Activated CD4-positive, CD25-positive, alpha-beta regulatory T cell (primary cell): Measurements from ENCODE around the gene HOOK2.
A peak's percentile ranks its signal among the peaks of the same experiment; 100 is the strongest.

Source experiments
- DNase-seq, 4 experiments: peaks; one replicate each; lab custom pipeline; 2025; lab: John Stamatoyannopoulos, UW

The HOOK2 gene

GRCh38 chr19:12783291-12783848 lies 8.0 kb upstream of the HOOK2 start:
- peak in 1 of 4 experiments; percentile 48 for DNase-seq

GRCh38 chr19:12782424-12783290 lies 7.3 kb upstream of the HOOK2 start:
- peak; percentile 62 to 89 (median 84) for DNase-seq

- DNase-seq = no peak
Observed at GRCh38 chr19:12782174-12782423, 6.7 kb upstream of the HOOK2 start.

- DNase-seq = no peak
Observed at GRCh38 chr19:12779162-12779993, 4.0 kb upstream of the HOOK2 start.

- no peak for DNase-seq
Observed at GRCh38 chr19:12778905-12779161, 3.5 kb upstream of the HOOK2 start.

GRCh38 chr19:12778017-12778904 lies 2.9 kb upstream of the HOOK2 start:
- no peak for DNase-seq

- peak; percentile 65 to 71 (median 68) for DNase-seq
Observed at GRCh38 chr19:12777217-12778016, 2.1 kb upstream of the HOOK2 start.

GRCh38 chr19:12773571-12773970 lies 1.8 kb downstream of the HOOK2 start:
- DNase-seq = no peak

GRCh38 chr19:12772323-12772722 lies 3.0 kb downstream of the HOOK2 start:
- DNase-seq = no peak

- no peak for DNase-seq
Observed at GRCh38 chr19:12770922-12771321, 4.4 kb downstream of the HOOK2 start.

GRCh38 chr19:12769689-12770088 lies 5.7 kb downstream of the HOOK2 start:
- peak; percentile 26 to 33 (median 29) for DNase-seq

GRCh38 chr19:12767666-12768065 lies 7.7 kb downstream of the HOOK2 start:
- DNase-seq = no peak

GRCh38 chr19:12767150-12767549 lies 8.2 kb downstream of the HOOK2 start:
- DNase-seq = no peak

- DNase-seq = peak in 2 of 4 experiments; percentile 51 to 59
Observed at GRCh38 chr19:12766051-12766521, 9.3 kb downstream of the HOOK2 start.

GRCh38 chr19:12764698-12765097 lies 10.7 kb downstream of the HOOK2 start:
- DNase-seq = no peak

- DNase-seq = no peak
Observed at GRCh38 chr19:12763100-12763499, 12.3 kb downstream of the HOOK2 start.

GRCh38 chr19:12759686-12760085 lies 15.7 kb downstream of the HOOK2 start:
- DNase-seq = no peak

GRCh38 chr19:12757544-12758274 lies 17.6 kb downstream of the HOOK2 start:
- peak in 3 of 4 experiments; percentile 28 to 46 (median 41) for DNase-seq

GRCh38 chr19:12756150-12756883 lies 19.0 kb downstream of the HOOK2 start:
- no peak for DNase-seq
